A549 treated with Mapracorat at 1 μM for 4 hours (cell line): ENCODE measurements around the gene HIF1AN. TPM values are rescaled to one million over a fixed set of nuclear protein-coding genes. Genes with fewer than 3 reads are reported as not detected.

Experiments used
- total RNA-seq: library from RNA; stranded (reverse); fragments of 200-300 nt; extraction: Qiagen RNA extraction; gene quantifications from 5 replicates; pipeline ENCODE4 v1.2.3, GENCODE V29; 2022

Gene HIF1AN
- 11.9 to 18.3 TPM (median 17.8 TPM) in 5 replicates for total RNA-seq

DNA sequence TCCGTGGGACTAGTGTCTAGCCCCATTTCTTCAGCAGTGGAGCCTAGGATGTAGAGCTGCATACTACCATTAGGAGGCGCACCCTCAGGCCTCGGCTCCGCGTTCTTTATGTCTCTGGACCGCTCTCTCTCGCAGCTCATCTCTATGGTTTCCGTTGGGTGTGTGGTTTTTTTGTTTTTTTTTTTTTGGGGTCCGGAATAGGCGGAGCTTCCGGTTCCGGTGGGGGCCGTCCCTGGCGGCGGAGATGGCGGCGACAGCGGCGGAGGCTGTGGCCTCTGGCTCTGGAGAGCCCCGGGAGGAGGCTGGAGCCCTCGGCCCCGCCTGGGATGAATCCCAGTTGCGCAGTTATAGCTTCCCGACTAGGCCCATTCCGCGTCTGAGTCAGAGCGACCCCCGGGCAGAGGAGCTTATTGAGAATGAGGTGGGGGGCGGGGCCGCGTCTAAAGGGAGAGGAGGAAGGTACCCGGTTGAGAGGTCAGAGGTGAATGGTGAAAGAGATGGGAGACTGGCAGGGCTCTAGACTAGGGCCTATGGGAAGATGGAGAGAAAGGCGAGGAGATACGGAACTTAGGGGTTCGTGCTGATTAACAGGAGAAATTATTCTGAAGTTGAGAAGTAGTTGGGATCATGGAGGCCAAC lies at the start of gene HIF1AN:
Gene HIF1AN (plus strand): TSS at position 229 of the 639 bp plus-strand sequence. CDS start 16 bp downstream, at position 245.

DNA sequence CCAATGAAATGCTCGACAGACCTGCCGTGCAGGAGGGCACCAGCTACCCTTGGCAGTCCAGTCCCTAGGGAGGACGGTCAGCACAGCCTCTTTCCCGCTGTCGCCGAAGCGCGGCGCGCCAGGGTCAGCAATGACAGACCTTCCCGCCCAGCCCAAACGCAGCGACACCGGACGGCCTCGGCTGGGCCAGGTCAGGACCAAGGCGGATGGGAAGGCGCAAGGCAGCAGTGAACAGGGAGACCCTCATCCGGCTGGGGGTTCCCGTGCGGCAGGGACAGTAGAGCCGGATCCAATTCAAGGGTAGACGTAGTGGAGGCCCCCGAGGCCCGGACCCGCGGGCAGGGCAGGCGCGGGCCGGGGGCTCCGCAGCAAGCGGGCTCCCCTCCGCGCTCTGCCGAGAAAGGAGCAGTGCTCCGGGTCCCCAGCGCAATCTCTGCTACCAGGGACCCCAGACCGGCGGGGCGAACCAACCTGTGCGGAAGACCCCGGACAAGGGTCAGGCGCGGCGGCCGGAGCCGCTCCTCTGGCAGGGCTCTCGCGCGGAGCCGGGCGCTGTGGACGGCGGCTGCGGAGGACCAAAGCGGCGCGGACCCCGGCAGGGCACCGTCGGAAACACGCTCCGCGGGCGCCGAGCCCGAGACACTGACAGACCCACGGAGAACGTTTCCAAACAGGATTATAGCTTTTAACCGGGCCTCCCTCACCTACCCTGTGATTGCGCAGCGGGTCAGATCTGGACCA lies 16.3 kb upstream of the HIF1AN start, which contains the start of gene SEC31B:
Gene SEC31B (minus strand): TSS at position 551 of the 741 bp plus-strand sequence. CDS start 2,909 bp downstream, outside the sequence.

GRCh38 chr10:100529475-100530298 lies 6.1 kb upstream of the HIF1AN start, which contains the start of gene NDUFB8:
Gene NDUFB8 (minus strand): TSS chr10:100529871. CDS start chr10:100529851, 20 bp downstream.

Other genes starting within 250 kb of the HIF1AN start
- gene BLOC1S2, start 249.3 kb upstream of the HIF1AN start, total RNA-seq = 87.0 to 112 TPM (median 99.2 TPM) in 5 replicates
- gene PKD2L1, start 205.7 kb upstream of the HIF1AN start, total RNA-seq = 0.06 to 0.21 TPM (median 0.09 TPM) in 5 replicates
- gene SCD, start 188.7 kb upstream of the HIF1AN start, total RNA-seq = 130 to 179 TPM (median 166 TPM) in 5 replicates
- gene WNT8B, start 72.9 kb upstream of the HIF1AN start, total RNA-seq = 0.06 TPM in 1 of 5 replicates, not detected in the others
- 1.6 to 2.7 TPM (median 1.9 TPM) in 5 replicates for gene SEC31B, start 16.1 kb upstream of the HIF1AN start, total RNA-seq
- 265 to 289 TPM (median 277 TPM) in 5 replicates for gene NDUFB8, start 6.1 kb upstream of the HIF1AN start, total RNA-seq
- 0.08 to 0.43 TPM (median 0.20 TPM) in 5 replicates for gene PAX2, start 209.6 kb downstream of the HIF1AN start, total RNA-seq